H9 (cell line): ENCODE data around the gene PLLP. TPM values are rescaled to one million over a fixed set of nuclear protein-coding genes. Genes with fewer than 3 reads are reported as not detected.

Source experiments
- DNase-seq: peaks from one replicate; pipeline ENCODE4 v3.0.0-alpha.2; 2017
- H2AFZ ChIP-seq: one replicate; pipeline ENCODE4 v1.6.1; 2013; ENCODE audit warnings: mild to moderate bottlenecking, low read length, control low read depth, moderate library complexity
- H2AK5ac ChIP-seq: 2 replicates; pipeline ENCODE4 v1.6.1; 2013; ENCODE audit warnings: low read length, control low read depth, mixed read lengths; ENCODE audit not compliant: insufficient read length
- H2BK120ac ChIP-seq: one replicate; pipeline ENCODE4 v1.6.1; 2013; ENCODE audit warnings: low read depth, mild to moderate bottlenecking, low read length, control low read depth, inconsistent platforms; ENCODE audit not compliant: poor library complexity, severe bottlenecking
- H2BK12ac ChIP-seq: 2 replicates; pipeline ENCODE4 v1.6.1; 2013; ENCODE audit warnings: low read length, control low read depth, mixed read lengths, low read depth; ENCODE audit not compliant: insufficient read length
- H2BK15ac ChIP-seq: 2 replicates; pipeline ENCODE4 v1.6.1; 2013; ENCODE audit warnings: low read depth, low read length, control low read depth
- H2BK20ac ChIP-seq: one replicate; pipeline ENCODE4 v1.6.1; 2013; ENCODE audit warnings: low read depth, mild to moderate bottlenecking, low read length, control low read depth, inconsistent platforms; ENCODE audit not compliant: poor library complexity, severe bottlenecking
- H2BK5ac ChIP-seq: 2 replicates; pipeline ENCODE4 v1.6.1; 2013; ENCODE audit warnings: low read length, control low read depth, mixed read lengths; ENCODE audit not compliant: insufficient read length
- H3K14ac ChIP-seq: 2 replicates; pipeline ENCODE4 v1.6.1; 2013; ENCODE audit warnings: low read length, control low read depth; ENCODE audit not compliant: insufficient read depth
- H3K18ac ChIP-seq: 2 replicates; pipeline ENCODE4 v1.6.1; 2013; ENCODE audit warnings: low read depth, mild to moderate bottlenecking, mixed read lengths, low read length, control low read depth; ENCODE audit not compliant: insufficient read length
- H3K23ac ChIP-seq: 2 replicates; pipeline ENCODE4 v1.6.1; 2013; ENCODE audit warnings: low read length, control low read depth, mixed read lengths, low read depth; ENCODE audit not compliant: insufficient read length
- H3K23me2 ChIP-seq: 2 replicates; pipeline ENCODE4 v1.6.1; 2013; ENCODE audit warnings: low read depth, mild to moderate bottlenecking, mixed read lengths, low read length, control low read depth; ENCODE audit not compliant: insufficient read length, poor library complexity, severe bottlenecking
- H3K27ac ChIP-seq: 2 replicates; pipeline ENCODE4 v1.5.1; 2013; ENCODE audit warnings: low read length, control low read depth, mixed read lengths, low read depth; ENCODE audit not compliant: insufficient read length
- H3K27me3 ChIP-seq: 2 replicates; pipeline ENCODE4 v1.6.1; 2013; ENCODE audit warnings: low read length, control low read depth, inconsistent platforms; ENCODE audit not compliant: insufficient read depth
- H3K4ac ChIP-seq: 2 replicates; pipeline ENCODE4 v1.6.1; 2013; ENCODE audit warnings: low read depth, mild to moderate bottlenecking, control low read depth, inconsistent platforms, low read length, moderate library complexity
- H3K4me1 ChIP-seq: 2 replicates; pipeline ENCODE4 v1.6.1; 2013; ENCODE audit warnings: low read length, control low read depth, inconsistent platforms; ENCODE audit not compliant: insufficient read depth
- H3K4me2 ChIP-seq: 2 replicates; pipeline ENCODE4 v1.6.1; 2013; ENCODE audit warnings: low read length, control low read depth, mixed read lengths; ENCODE audit not compliant: insufficient read length, insufficient read depth
- H3K56ac ChIP-seq: 2 replicates; pipeline ENCODE4 v1.6.1; 2013; ENCODE audit warnings: low read depth, mild to moderate bottlenecking, mixed read lengths, low read length, control low read depth; ENCODE audit not compliant: insufficient read length
- H3K79me1 ChIP-seq: 2 replicates; pipeline ENCODE4 v1.6.1; 2013; ENCODE audit warnings: low read depth, mild to moderate bottlenecking, moderate library complexity, low read length, control low read depth, inconsistent platforms; ENCODE audit not compliant: insufficient read depth, poor library complexity, severe bottlenecking
- H3K79me2 ChIP-seq: 2 replicates; pipeline ENCODE4 v1.6.1; 2013; ENCODE audit warnings: low read length, control low read depth, inconsistent platforms; ENCODE audit not compliant: insufficient read depth
- H3K9ac ChIP-seq: 2 replicates; pipeline ENCODE4 v1.6.1; 2013; ENCODE audit warnings: low read length, control low read depth, mixed read lengths; ENCODE audit not compliant: insufficient read length; ENCODE audit errors: extremely low read depth
- H3K9me3 ChIP-seq: one replicate; pipeline ENCODE4 v1.6.1; 2013; ENCODE audit warnings: low read depth, low read length, inconsistent platforms; ENCODE audit not compliant: control insufficient read depth
- H3T11ph ChIP-seq: one replicate; pipeline ENCODE4 v1.6.1; 2013; ENCODE audit warnings: mild to moderate bottlenecking, low read length, control low read depth, inconsistent platforms
- H4K20me1 ChIP-seq: one replicate; pipeline ENCODE4 v1.6.1; 2013; ENCODE audit not compliant: control insufficient read depth, insufficient read length, insufficient read depth
- H4K5ac ChIP-seq: 2 replicates; pipeline ENCODE4 v1.6.1; 2013; ENCODE audit warnings: low read depth, mild to moderate bottlenecking, mixed read lengths, low read length, control low read depth; ENCODE audit not compliant: insufficient read length
- H4K8ac ChIP-seq: replicated peaks from 2 replicates; pipeline ENCODE4 v1.6.1; 2013; ENCODE audit warnings: low read length, control low read depth, mixed read lengths, low read depth; ENCODE audit not compliant: insufficient read length
- H4K91ac ChIP-seq: 2 replicates; pipeline ENCODE4 v1.6.1; 2013; ENCODE audit warnings: low read depth, mild to moderate bottlenecking, moderate library complexity, mixed read lengths, low read length, control low read depth; ENCODE audit not compliant: insufficient read length
- H3K27ac Mint-ChIP-seq, 3 experiments: 2 replicates in 2 of 3; 3 replicates in 1 of 3; pipeline ENCODE4 v1.8.0; 2020 to 2021; ENCODE audit warnings: mixed read lengths in 3 of 3, mild to moderate bottlenecking in 1 of 3, moderate library complexity in 1 of 3
- H3K27me3 Mint-ChIP-seq: 2 replicates; pipeline ENCODE4 v1.8.0; 2021; ENCODE audit warnings: low read depth, mild to moderate bottlenecking, moderate library complexity, mixed read lengths
- H3K36me3 Mint-ChIP-seq, 3 experiments: 2 replicates in 2 of 3; 3 replicates in 1 of 3; pipeline ENCODE4 v1.8.0; 2020 to 2021; ENCODE audit warnings: low read depth in 3 of 3, mixed read lengths in 3 of 3; ENCODE audit not compliant: insufficient read depth in 1 of 3
- H3K4me1 Mint-ChIP-seq, 2 experiments: 2 replicates each; pipeline ENCODE4 v1.8.0; 2020; ENCODE audit warnings: mixed read lengths in 2 of 2
- H3K4me3 Mint-ChIP-seq, 2 experiments: 2 replicates in 1 of 2; 3 replicates in 1 of 2; pipeline ENCODE4 v1.8.0; 2020 to 2021; ENCODE audit warnings: mild to moderate bottlenecking in 2 of 2, mixed read lengths in 2 of 2, moderate library complexity in 1 of 2
- H3K9me3 Mint-ChIP-seq, 2 experiments: 2 replicates in 1 of 2; 3 replicates in 1 of 2; pipeline ENCODE4 v1.8.0; 2020; ENCODE audit warnings: mild to moderate bottlenecking in 2 of 2, mixed read lengths in 2 of 2, moderate library complexity in 1 of 2
- CTCF ChIP-seq: fragments of 200-600 bp; sonication (generic); conservative IDR thresholded peaks from 3 replicates; pipeline ENCODE4 v1.8.0; 2021; ENCODE audit warnings: antibody characterized with exemption, mild to moderate bottlenecking
- WGBS: extraction: QIAGEN DNeasy Blood & Tissue Kit; methylation state at CpG from one replicate; pipeline ENCODE4 v1.1.7; 2013; ENCODE audit warnings: missing lambda C conversion rate, low lambda C conversion rate, mixed read lengths; ENCODE audit not compliant: insufficient read length; ENCODE audit errors: extremely low coverage; 5-methylcytosine and 5-hydroxymethylcytosine counted together
- total RNA-seq: library from RNA; stranded (reverse); gene quantifications from 2 replicates; pipeline ENCODE4 v1.2.1, GENCODE V29; 2021

Gene PLLP
- total RNA-seq, 1 experiment from 2014 or later: 1.8 TPM

- no peak overlapping the region for H2BK120ac ChIP-seq
- no peak overlapping the region for H3K4me3 Mint-ChIP-seq
- no peaks in the 10 kb centered on the region for H3K79me1 ChIP-seq
- no peak overlapping the region for H3K18ac ChIP-seq
- no peaks in the 10 kb centered on the region for H3K36me3 Mint-ChIP-seq
- H3K4me1 ChIP-seq: peaks cover 2% of the 10 kb centered on the region; the same call in 1 of the 2 replicates
- H3K23me2 ChIP-seq: no peaks in the 10 kb centered on the region
- no peaks in the 10 kb centered on the region for H3K9me3 Mint-ChIP-seq
- DNase-seq: no peak
- no peak overlapping the region for H2BK12ac ChIP-seq
- no peaks in the 10 kb centered on the region for H4K20me1 ChIP-seq
- no peak for TF ChIP-seq CTCF
- H4K5ac ChIP-seq: no peak overlapping the region
- no peak overlapping the region for H3K14ac ChIP-seq
- H2AFZ ChIP-seq: no peak overlapping the region
- H2AK5ac ChIP-seq: no peak overlapping the region
- WGBS: no CpG with 5 or more reads among the region's 16 CpGs
- no peak overlapping the region for H3K4me2 ChIP-seq
- H4K91ac ChIP-seq: no peak overlapping the region
- H3K27me3 Mint-ChIP-seq: no peaks in the 10 kb centered on the region
- H3K27ac ChIP-seq: no peak overlapping the region
- peaks cover 17 to 26% of the 10 kb centered on the region in 2 experiments for H3K4me1 Mint-ChIP-seq
- no peak overlapping the region for H2BK20ac ChIP-seq
- H3K9ac ChIP-seq: no peak overlapping the region
- H2BK15ac ChIP-seq: no peak overlapping the region
- H2BK5ac ChIP-seq: no peak overlapping the region
- H4K8ac ChIP-seq: no peak overlapping the region
- H3K27me3 ChIP-seq: no peaks in the 10 kb centered on the region
- no peak overlapping the region for H3K56ac ChIP-seq
- H3K4ac ChIP-seq: no peak overlapping the region
- H3K79me2 ChIP-seq: no peaks in the 10 kb centered on the region
- no peaks in the 10 kb centered on the region for H3K9me3 ChIP-seq
- no peak overlapping the region for H3T11ph ChIP-seq
- H3K23ac ChIP-seq: no peak overlapping the region
- H3K27ac Mint-ChIP-seq: peak overlapping the region in 2 of 3 experiments; percentile 34 to 67; a peak in 2 of 7 replicates
These were observed 18.5 kb downstream of the PLLP start for GRCh38 chr16:57265850-57266530.
